8988T (cell line): Measurements from ENCODE around the gene CTNNA1.
"Not testable (repeated sequence)": the region's sequence is repeated elsewhere in the genome, so short reads cannot be mapped to it uniquely, and the experiment has no call there.

Experiments used
- DNase-seq: peaks from one replicate; pipeline ENCODE4 v3.0.0; 2011

Gene CTNNA1

DNA sequence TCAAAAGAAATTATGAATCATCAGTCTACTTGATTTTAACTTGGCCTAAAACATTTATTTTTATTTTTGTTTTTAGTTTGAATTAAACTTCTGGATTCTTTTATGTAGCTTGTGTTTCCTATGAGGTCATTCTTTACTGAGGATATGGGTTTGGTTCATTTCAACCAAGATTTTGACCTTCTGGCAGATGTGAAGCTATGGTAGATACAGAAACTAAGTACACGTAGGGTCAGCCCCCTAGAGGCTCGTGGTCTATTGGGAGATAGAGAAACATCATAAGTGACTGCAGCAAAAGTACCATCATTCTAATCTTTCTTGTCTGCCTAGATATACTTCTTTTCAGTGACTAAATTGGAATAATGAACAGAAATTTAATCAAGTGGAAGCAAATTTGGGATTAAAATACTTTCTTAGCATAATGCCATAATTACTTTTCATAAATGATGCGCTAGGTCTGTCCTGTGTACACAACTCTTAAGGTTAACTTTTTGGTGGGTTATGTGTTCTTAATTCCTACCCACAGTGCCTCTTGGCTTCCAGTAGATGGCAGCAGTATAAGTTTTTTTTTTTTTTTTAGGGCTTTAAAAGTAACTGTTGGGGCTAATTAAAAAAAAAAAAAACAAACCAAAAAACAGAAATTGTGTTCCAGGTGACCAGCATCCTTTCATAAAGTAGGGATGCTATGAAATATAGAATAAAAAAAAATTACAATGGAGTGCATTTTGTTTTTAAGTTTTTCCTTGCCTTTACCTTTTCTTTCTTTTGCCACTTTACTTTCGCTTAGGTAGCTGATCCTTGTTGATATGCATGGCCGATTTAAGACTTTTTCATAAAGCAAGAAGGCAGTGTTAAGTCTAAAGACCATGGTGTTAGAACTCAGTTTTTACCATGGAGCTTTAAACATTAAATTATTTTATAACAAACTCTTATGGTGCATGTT, 72.0 kb downstream of the CTNNA1 start:
- no peak for DNase-seq

DNA sequence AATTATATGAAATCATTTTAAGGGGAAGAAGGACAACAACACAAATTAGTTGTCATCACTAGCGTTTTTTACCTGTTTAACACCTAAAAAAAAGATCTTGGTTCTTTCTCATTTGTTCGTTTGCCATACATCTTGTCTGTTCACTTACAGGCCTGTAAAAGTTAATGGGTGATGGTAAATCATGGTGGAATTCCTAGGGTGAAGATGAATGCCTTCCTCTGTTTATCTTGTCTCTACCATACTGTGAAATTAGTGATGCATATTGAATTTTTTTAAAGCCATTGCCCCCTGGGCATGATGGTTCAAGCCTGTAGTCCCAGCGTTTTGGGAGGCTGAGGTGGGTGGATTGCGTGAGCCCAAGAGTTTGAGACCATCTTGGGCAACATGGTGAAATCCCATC, 75.3 kb downstream of the CTNNA1 start:
- no peak for DNase-seq

- no peak for DNase-seq
Observed at GRCh38 chr5:138829341-138829740, 76.1 kb downstream of the CTNNA1 start.

- DNase-seq = no peak
Observed at GRCh38 chr5:138831703-138832102, 78.5 kb downstream of the CTNNA1 start.

- DNase-seq = no peak
Observed at GRCh38 chr5:138832218-138832617, 79.0 kb downstream of the CTNNA1 start.

DNA sequence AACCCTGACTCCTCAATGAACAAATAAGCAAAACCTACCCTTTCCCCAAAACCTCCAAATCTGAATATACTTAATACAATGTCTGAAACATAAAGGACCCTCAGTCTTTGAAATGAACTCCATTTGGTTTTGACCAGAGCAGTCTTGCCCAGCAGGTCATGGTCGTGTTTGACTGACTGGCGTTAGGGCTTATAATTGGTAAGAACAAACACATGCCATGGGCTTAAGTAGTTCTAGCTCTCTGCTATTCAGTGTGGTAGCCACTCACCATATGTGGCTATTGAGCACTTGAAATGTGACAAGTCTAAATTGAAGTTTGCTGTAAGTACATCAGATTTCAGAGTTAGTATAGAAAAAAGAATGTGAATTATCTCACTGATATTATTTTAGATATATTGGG, 79.9 kb downstream of the CTNNA1 start:
- no peak for DNase-seq

GRCh38 chr5:138833726-138834480, 80.7 kb downstream of the CTNNA1 start:
- no peak for DNase-seq

GRCh38 chr5:138834853-138835252, 81.6 kb downstream of the CTNNA1 start:
- not testable (repeated sequence) for DNase-seq

- no peak for DNase-seq
Observed at GRCh38 chr5:138837160-138837559, 83.9 kb downstream of the CTNNA1 start.

GRCh38 chr5:138840103-138840502, 86.9 kb downstream of the CTNNA1 start:
- no peak for DNase-seq

- no peak for DNase-seq
Observed at GRCh38 chr5:138841531-138841930, 88.3 kb downstream of the CTNNA1 start.

- no peak for DNase-seq
Observed at GRCh38 chr5:138843316-138844124, 90.3 kb downstream of the CTNNA1 start.

GRCh38 chr5:138844125-138844461, 90.9 kb downstream of the CTNNA1 start:
- DNase-seq = no peak

GRCh38 chr5:138844812-138845513, 91.7 kb downstream of the CTNNA1 start:
- DNase-seq = no peak

GRCh38 chr5:138849439-138849838, 96.2 kb downstream of the CTNNA1 start:
- no peak for DNase-seq

- DNase-seq = no peak
Observed at GRCh38 chr5:138849882-138850281, 96.7 kb downstream of the CTNNA1 start.

- no peak for DNase-seq
Observed at GRCh38 chr5:138850865-138851435, 97.7 kb downstream of the CTNNA1 start.

- DNase-seq = no peak
Observed at GRCh38 chr5:138853132-138853531, 99.9 kb downstream of the CTNNA1 start.

GRCh38 chr5:138867011-138867410, 113.8 kb downstream of the CTNNA1 start:
- DNase-seq = no peak

GRCh38 chr5:138869038-138869437, 115.8 kb downstream of the CTNNA1 start:
- DNase-seq = no peak

DNA sequence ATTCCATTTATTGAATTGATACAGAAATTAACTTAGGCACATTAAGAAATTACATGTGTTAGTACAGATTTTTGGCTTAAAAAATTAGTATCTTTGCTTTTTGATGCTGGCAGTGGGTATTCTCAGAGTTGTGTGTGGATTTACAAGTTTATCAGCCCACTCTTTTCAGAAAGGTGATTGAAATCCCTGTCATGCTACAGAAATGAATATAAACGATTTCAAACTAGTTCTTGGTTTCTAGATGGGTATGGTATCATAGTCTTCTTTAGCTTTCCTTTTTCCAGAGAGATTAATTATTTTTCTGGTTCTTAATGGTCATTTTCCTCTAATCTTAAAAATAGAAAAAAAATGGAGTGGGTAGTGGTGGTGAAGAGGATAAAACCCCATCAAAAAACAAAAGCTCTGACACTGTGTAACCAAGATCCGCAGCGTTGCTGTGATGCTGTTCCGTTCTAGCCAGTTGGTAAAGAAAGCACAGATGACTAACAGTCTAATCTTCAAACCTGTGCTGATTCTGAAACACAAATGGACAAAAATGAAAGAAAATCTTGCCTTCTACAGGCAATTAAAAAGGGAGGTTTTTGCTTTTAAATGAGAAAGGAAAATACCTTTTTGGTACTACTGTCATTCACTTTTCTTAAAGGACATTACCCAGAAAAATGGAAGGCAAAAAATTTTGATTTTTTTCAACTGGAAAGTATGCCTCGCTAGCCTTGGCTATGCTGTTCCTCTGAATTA, 116.7 kb downstream of the CTNNA1 start:
- DNase-seq = no peak

- DNase-seq = no peak
Observed at GRCh38 chr5:138870611-138871010, 117.4 kb downstream of the CTNNA1 start.
